Tibial nerve (tissue), 4 donors: ENCODE results near the gene HLCS. TPM values are rescaled to one million over a fixed set of nuclear protein-coding genes. Genes with fewer than 3 reads are reported as not detected.
A peak's percentile ranks its signal among the peaks of the same experiment; 100 is the strongest.
"Not testable (repeated sequence)": the region's sequence is repeated elsewhere in the genome, so short reads cannot be mapped to it uniquely, and the experiment has no call there.

Source experiments
- DNase-seq, 2 donors: peaks; one replicate each; pipeline ENCODE4 v3.0.0-alpha.2; 2019; ENCODE audit warnings: low spot score in 2 of 2
- H3K27ac ChIP-seq, 4 donors: fragments of 200-600 bp; sonication (generic) in 3 of 4; one replicate each; pipeline ENCODE4 v1.5.1; 2017 to 2019; ENCODE audit warnings: mild to moderate bottlenecking in 1 of 4
- H3K27me3 ChIP-seq, 2 donors: fragments of 200-600 bp; sonication (generic) in 1 of 2; one replicate each; pipeline versions ENCODE4 v1.5.1 to v1.6.0; 2017 to 2019
- H3K36me3 ChIP-seq, 3 donors: fragments of 200-600 bp; sonication (generic); one replicate each; pipeline ENCODE4 v1.5.1; 2018 to 2019
- H3K4me1 ChIP-seq, 4 donors: fragments of 200-600 bp; sonication (generic) in 3 of 4; one replicate each; pipeline ENCODE4 v1.5.1; 2017 to 2019
- H3K4me3 ChIP-seq, 4 donors: fragments of 200-600 bp; sonication (generic) in 3 of 4; one replicate each; pipeline ENCODE4 v1.5.1; 2017 to 2019; ENCODE audit warnings: mild to moderate bottlenecking in 1 of 4, moderate library complexity in 1 of 4
- H3K9me3 ChIP-seq, 4 donors: fragments of 200-600 bp; sonication (generic) in 3 of 4; one replicate each; pipeline ENCODE4 v1.5.1; 2017 to 2019
- EP300 ChIP-seq, 2 donors: sonication (generic); formaldehyde crosslinking; IDR thresholded peaks; one replicate each; pipeline ENCODE4 v1.6.1; 2017; ENCODE audit warnings: antibody characterized with exemption in 2 of 2, mild to moderate bottlenecking in 1 of 2
- POLR2A ChIP-seq, 2 donors: fragments of 450-650 bp; IDR thresholded peaks; one replicate each; pipeline ENCODE4 v1.6.1; 2017; ENCODE audit warnings: antibody characterized with exemption in 2 of 2, mild to moderate bottlenecking in 2 of 2, moderate library complexity in 2 of 2
- WGBS, 2 donors: methylation state at CpG; one replicate each; pipeline ENCODE4 v1.1.5; 2018; 5-methylcytosine and 5-hydroxymethylcytosine counted together
- total RNA-seq, 4 donors: library from RNA; depleted of rRNA; stranded (reverse); fragments of >200 nt; gene quantifications; one replicate each; pipeline ENCODE4 v1.1.0, GENCODE V29; 2016
- TF ChIP-seq, protein P1 (sequence below), 5 experiments: fragments of 200-600 bp in 3 of 5; fragments of 450-650 bp in 2 of 5; sonication (generic) in 3 of 5; IDR thresholded peaks; one replicate each; pipeline ENCODE4 v1.5.1; 2016 to 2019; ENCODE audit warnings: antibody characterized with exemption in 5 of 5, mild to moderate bottlenecking in 3 of 5, moderate library complexity in 2 of 5

Gene HLCS
- total RNA-seq, 4 donors from 2014 or later: 14.4 to 19.0 (median 17.4) TPM

GRCh38 chr21:37005548-37006485 lies 39.3 kb upstream of the HLCS start:
- Histone ChIP-seq H3K4me1 (peaks cover 0 to 27% (median 5%) of the 10 kb centered on the region in 4 donors), H3K27me3 (peaks cover 3 to 51% of the 10 kb centered on the region in 2 donors), H3K27ac (no peak overlapping the region), H3K4me3 (peak overlapping the region in 3 of 4 donors; percentile 25 to 43 (median 32)), H3K36me3 (no peaks in the 10 kb centered on the region), H3K9me3 (no peaks in the 10 kb centered on the region)
- DNase-seq: no peak
- TF ChIP-seq, protein P1, sequence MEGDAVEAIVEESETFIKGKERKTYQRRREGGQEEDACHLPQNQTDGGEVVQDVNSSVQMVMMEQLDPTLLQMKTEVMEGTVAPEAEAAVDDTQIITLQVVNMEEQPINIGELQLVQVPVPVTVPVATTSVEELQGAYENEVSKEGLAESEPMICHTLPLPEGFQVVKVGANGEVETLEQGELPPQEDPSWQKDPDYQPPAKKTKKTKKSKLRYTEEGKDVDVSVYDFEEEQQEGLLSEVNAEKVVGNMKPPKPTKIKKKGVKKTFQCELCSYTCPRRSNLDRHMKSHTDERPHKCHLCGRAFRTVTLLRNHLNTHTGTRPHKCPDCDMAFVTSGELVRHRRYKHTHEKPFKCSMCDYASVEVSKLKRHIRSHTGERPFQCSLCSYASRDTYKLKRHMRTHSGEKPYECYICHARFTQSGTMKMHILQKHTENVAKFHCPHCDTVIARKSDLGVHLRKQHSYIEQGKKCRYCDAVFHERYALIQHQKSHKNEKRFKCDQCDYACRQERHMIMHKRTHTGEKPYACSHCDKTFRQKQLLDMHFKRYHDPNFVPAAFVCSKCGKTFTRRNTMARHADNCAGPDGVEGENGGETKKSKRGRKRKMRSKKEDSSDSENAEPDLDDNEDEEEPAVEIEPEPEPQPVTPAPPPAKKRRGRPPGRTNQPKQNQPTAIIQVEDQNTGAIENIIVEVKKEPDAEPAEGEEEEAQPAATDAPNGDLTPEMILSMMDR (IDR thresholded peaks at IDR 0.05): no peak
- no peak for TF ChIP-seq EP300 (IDR thresholded peaks at IDR 0.05)
- TF ChIP-seq POLR2A (IDR thresholded peaks at IDR 0.05): no peak
- WGBS, 2 donors: 19 to 23% methylated on average over 58 to 76 of the region's 76 CpGs

DNA sequence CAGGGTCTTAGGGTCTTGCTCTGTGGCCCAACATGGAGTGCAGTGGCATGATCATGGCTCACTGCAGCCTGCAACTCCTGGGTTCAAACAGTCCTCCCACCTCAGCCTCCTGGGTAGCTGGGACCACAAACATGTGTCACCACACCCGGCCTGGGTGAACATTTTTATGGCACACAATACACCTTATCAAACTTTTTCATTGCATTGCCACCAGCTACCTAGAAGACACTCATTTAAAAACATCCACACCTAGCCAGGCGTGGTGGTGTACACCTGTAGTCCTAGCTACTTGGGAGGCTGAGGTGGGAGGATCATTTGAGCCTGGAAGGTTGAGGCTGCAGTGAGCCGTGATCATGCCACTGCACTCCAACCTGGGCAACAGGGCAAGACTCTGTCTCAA lies 37.4 kb upstream of the HLCS start:
- 78 to 90% methylated on average over 3 of the region's 3 CpGs for WGBS, 2 donors
- not testable (repeated sequence) for H3K9me3 ChIP-seq, H3K4me3 ChIP-seq, H3K27ac ChIP-seq, H3K36me3 ChIP-seq, DNase-seq
- Histone ChIP-seq H3K4me1 (peaks cover 0 to 15% (median 5%) of the 10 kb centered on the region in 4 donors), H3K27me3 (peaks cover 3 to 34% of the 10 kb centered on the region in 2 donors)

DNA sequence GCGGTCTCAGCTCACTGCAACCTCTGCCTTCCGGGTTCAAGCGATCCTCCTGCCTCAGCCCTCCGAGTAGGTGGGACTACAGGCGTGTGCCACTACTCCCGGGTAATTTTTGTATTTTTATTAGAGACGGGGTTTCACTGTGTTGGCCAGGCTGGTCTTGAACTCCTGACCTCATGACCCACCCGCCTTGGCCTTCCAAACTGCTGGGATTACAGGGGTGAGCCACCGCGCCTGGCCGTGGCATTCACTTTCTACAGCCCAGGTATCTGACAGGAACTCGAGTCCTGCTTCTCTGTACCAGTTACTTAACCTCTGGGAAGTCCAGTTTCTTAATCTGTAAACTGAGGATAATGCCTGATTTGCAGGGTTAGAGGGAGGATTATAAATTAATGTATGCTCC lies 36.4 kb upstream of the HLCS start:
- WGBS, 2 donors: 53 to 72% methylated on average over 12 of the region's 12 CpGs
- Histone ChIP-seq H3K27me3 (peaks cover 3 to 23% of the 10 kb centered on the region in 2 donors), H3K4me1 (peaks cover 0 to 15% (median 5%) of the 10 kb centered on the region in 4 donors)
- DNase-seq, H3K36me3 ChIP-seq, H3K27ac ChIP-seq, H3K9me3 ChIP-seq, H3K4me3 ChIP-seq: not testable (repeated sequence)

GRCh38 chr21:37001441-37001840 lies 35.0 kb upstream of the HLCS start:
- H3K4me1 ChIP-seq: peaks cover 0 to 7% (median 3%) of the 10 kb centered on the region in 4 donors
- no peak overlapping the region for H3K4me3 ChIP-seq
- TF ChIP-seq, protein P1 (IDR thresholded peaks at IDR 0.05): no peak
- no peak for TF ChIP-seq EP300 (IDR thresholded peaks at IDR 0.05)
- no peak for TF ChIP-seq POLR2A (IDR thresholded peaks at IDR 0.05)
- H3K27me3 ChIP-seq: peaks cover 3 to 10% of the 10 kb centered on the region in 2 donors
- WGBS, 2 donors: 43 to 46% methylated on average over 3 of the region's 3 CpGs
- DNase-seq: no peak
- H3K36me3 ChIP-seq: no peaks in the 10 kb centered on the region
- H3K27ac ChIP-seq: no peak overlapping the region
- H3K9me3 ChIP-seq: no peaks in the 10 kb centered on the region

DNA sequence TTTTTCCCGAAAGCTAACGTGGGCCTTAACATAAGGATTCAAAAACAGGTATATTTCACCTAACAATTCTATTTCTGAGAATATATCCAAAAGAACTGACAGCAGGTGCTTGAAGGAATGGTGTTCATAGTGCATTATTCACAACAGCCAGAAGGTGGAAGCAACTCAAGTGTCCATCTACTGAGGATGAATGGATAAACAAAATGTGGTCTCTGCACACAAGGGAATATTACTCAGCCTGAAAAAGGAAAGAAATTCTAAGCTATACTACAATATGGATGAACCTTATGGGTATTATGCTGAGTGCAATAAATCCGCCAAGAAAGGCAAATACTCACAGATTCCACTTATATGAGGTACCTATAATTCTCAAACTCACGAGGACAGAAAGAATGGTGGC lies 33.9 kb upstream of the HLCS start:
- no peaks in the 10 kb centered on the region for H3K9me3 ChIP-seq
- H3K27ac ChIP-seq: no peak overlapping the region
- TF ChIP-seq, protein P1 (IDR thresholded peaks at IDR 0.05): no peak
- no peak for TF ChIP-seq EP300 (IDR thresholded peaks at IDR 0.05)
- TF ChIP-seq POLR2A (IDR thresholded peaks at IDR 0.05): no peak
- WGBS, 2 donors: 92 to 94% methylated on average over 4 of the region's 4 CpGs
- no peaks in the 10 kb centered on the region for H3K36me3 ChIP-seq
- H3K4me1 ChIP-seq: no peaks in the 10 kb centered on the region
- H3K4me3 ChIP-seq: no peak overlapping the region
- no peak for DNase-seq
- no peaks in the 10 kb centered on the region for H3K27me3 ChIP-seq

DNA sequence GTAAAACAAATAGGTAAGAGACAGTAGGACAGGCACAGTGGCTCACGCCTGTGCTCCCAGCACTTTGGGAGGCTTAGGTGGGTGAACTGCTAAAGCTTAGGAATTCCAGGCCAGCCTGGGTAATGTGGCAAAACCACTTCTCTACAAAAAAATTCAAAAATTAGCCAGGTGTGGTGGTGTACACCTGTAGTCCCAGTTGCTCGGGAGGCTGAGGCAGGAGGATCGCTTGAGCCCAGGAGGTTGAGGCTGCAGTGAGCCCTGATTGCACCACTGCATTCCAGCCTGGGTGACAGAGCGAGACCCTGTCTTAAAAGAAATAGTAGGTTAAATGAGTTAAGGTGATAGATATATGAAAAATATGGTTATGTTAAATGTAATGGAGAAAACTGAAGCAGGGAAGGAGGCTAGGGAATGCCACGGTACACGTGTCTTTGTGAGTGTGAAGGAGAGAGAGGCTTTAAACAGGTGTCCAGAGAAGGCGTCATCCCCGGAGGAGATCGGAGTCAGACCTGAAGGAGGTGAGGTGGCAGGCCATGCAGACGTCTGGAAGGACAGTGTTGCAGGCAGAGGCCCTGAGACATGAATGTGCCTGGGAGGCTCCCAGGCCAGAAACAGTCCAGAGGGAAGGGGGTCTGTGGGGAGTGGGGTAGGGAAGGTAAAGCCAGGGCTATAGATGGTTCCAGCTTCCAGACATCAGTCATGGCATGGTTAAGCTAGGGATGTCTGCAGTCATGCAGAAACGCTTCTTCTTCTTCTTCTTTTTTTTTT lies 32.8 kb upstream of the HLCS start:
- WGBS, 2 donors: 86 to 91% methylated on average over 11 of the region's 11 CpGs

DNA sequence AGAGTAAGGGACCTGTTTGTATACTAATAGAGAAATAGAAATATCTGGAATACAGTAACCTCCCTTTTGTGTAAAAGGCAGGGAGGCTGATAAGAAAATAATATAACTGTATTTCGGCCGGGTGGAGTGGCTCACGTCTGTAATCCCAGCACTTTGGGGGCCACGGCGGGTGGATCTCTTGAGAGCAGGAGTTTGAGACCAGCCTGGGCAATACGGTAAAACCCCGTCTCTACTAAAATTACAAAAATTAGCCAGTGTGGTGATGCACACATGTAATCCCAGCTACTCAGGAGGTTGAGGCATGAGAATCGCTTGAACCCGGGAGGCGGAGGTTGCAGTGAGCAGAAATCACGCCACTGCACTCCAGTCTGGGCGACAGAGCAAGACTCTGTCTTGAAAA lies 28.8 kb upstream of the HLCS start:
- WGBS, 2 donors: 92 to 93% methylated on average over 12 of the region's 12 CpGs
- not testable (repeated sequence) for H3K9me3 ChIP-seq, H3K4me3 ChIP-seq, H3K36me3 ChIP-seq, DNase-seq, H3K4me1 ChIP-seq, H3K27ac ChIP-seq
- H3K27me3 ChIP-seq: peaks cover 0 to 18% of the 10 kb centered on the region in 2 donors

More for the DNA sequence above, 32.8 kb upstream of the HLCS start:
- Histone ChIP-seq H3K36me3 (no peaks in the 10 kb centered on the region), H3K9me3 (peaks cover 0 to 4% (median 0%) of the 10 kb centered on the region in 4 donors), H3K27ac (no peak overlapping the region), H3K4me1 (no peaks in the 10 kb centered on the region), H3K4me3 (no peak overlapping the region), H3K27me3 (peaks cover 0 to 8% of the 10 kb centered on the region in 2 donors)
- TF ChIP-seq POLR2A (IDR thresholded peaks at IDR 0.05) (no peak), EP300 (IDR thresholded peaks at IDR 0.05) (no peak)
- TF ChIP-seq, protein P1 (IDR thresholded peaks at IDR 0.05): no peak
- no peak for DNase-seq
